PC-3 (cell line): ENCODE measurements around the gene FAM136A. TPM values are rescaled to one million over a fixed set of nuclear protein-coding genes. Genes with fewer than 3 reads are reported as not detected.
"Not testable (repeated sequence)": the region's sequence is repeated elsewhere in the genome, so short reads cannot be mapped to it uniquely, and the experiment has no call there.

Source experiments
- ATAC-seq: fragments of 200-7000 bp; cut with Tn5 transposase; 2 replicates; pipeline ENCODE4 v1.9.1; 2020; ENCODE audit warnings: mild to moderate bottlenecking, moderate library complexity
- BruUV-seq: library from RNA; stranded (reverse); fragments of 400-500 nt; replicated peaks from 2 replicates; lab custom pipeline; 2021; lab: Mats Ljungman, UMichigan
- CTCF ChIA-PET: fragments of 300-600 bp; sonication (Branson Sonifier 250); formaldehyde crosslinking; loops from one replicate; lab custom pipeline; 2022; ENCODE audit warnings: antibody characterized with exemption; lab: Charles Lee
- POLR2A ChIA-PET: fragments of 300-600 bp; sonication (Branson Sonifier 250); formaldehyde crosslinking; loops from one replicate; lab custom pipeline; 2022; ENCODE audit warnings: antibody characterized with exemption; ENCODE audit not compliant: unreplicated experiment; lab: Charles Lee
- DNase-seq: peaks from one replicate; pipeline ENCODE4 v3.0.0-alpha.2; 2015
- H2AFZ ChIP-seq: fragments of 300-600 bp; sonication (generic); 2 replicates; pipeline ENCODE4 v1.6.0; 2016; ENCODE audit warnings: antibody characterized with exemption, low read length
- H3F3A ChIP-seq: fragments of 300-600 bp; sonication (generic); one replicate; pipeline ENCODE4 v1.6.0; 2017; ENCODE audit warnings: antibody characterized with exemption, low read length, control low read depth, mild to moderate bottlenecking; ENCODE audit not compliant: unreplicated experiment
- H3K27ac ChIP-seq: fragments of 300-600 bp; sonication (generic); 2 replicates; pipeline ENCODE4 v1.5.1; 2016; ENCODE audit warnings: mild to moderate bottlenecking, low read length
- H3K27me3 ChIP-seq: fragments of 300-600 bp; sonication (generic); 2 replicates; pipeline ENCODE4 v1.6.1; 2016; ENCODE audit warnings: low read length, mixed read lengths
- H3K36me3 ChIP-seq: fragments of 300-600 bp; sonication (generic); 2 replicates; pipeline ENCODE4 v1.6.1; 2016; ENCODE audit warnings: low read depth, mixed run types, low read length, mixed read lengths
- H3K4me1 ChIP-seq: fragments of 300-600 bp; sonication (generic); 2 replicates; pipeline ENCODE4 v1.5.1; 2016; ENCODE audit warnings: low read length; ENCODE audit not compliant: insufficient read depth
- H3K4me2 ChIP-seq: fragments of 300-600 bp; sonication (generic); 2 replicates; pipeline ENCODE4 v1.6.0; 2016; ENCODE audit warnings: low read length
- H3K4me3 ChIP-seq: fragments of 300-600 bp; sonication (generic); 2 replicates; pipeline ENCODE4 v1.5.1; 2016; ENCODE audit warnings: mild to moderate bottlenecking, low read length, mixed read lengths
- H3K79me2 ChIP-seq: fragments of 300-600 bp; sonication (generic); 2 replicates; pipeline ENCODE4 v1.6.1; 2017; ENCODE audit warnings: low read length, mixed read lengths
- H3K9ac ChIP-seq: fragments of 300-600 bp; sonication (generic); 2 replicates; pipeline ENCODE4 v1.6.0; 2016; ENCODE audit warnings: mild to moderate bottlenecking, low read length
- H3K9me2 ChIP-seq: fragments of 300-600 bp; sonication (generic); replicated peaks from 2 replicates; pipeline ENCODE4 v1.6.1; 2016; ENCODE audit warnings: mixed run types, low read length, mixed read lengths
- H3K9me3 ChIP-seq: fragments of 300-600 bp; sonication (generic); 2 replicates; pipeline ENCODE4 v1.6.1; 2016; ENCODE audit warnings: low read length, mixed read lengths
- H4K20me1 ChIP-seq: fragments of 300-600 bp; sonication (generic); 2 replicates; pipeline ENCODE4 v1.6.1; 2016; ENCODE audit warnings: low read length, mixed read lengths
- CTCF ChIP-seq: fragments of 300-600 bp; sonication (generic); conservative IDR thresholded peaks from 2 replicates; pipeline ENCODE4 v1.5.1; 2017; ENCODE audit warnings: antibody characterized with exemption, low read depth, mild to moderate bottlenecking, low read length
- EZH2 ChIP-seq: fragments of 300-600 bp; sonication (generic); IDR thresholded peaks from one replicate; pipeline ENCODE4 v1.6.1; 2017; ENCODE audit warnings: antibody characterized with exemption, mild to moderate bottlenecking, low read length; ENCODE audit not compliant: unreplicated experiment
- EZH2phosphoT487 ChIP-seq: fragments of 300-600 bp; sonication (generic); IDR thresholded peaks from 2 replicates; pipeline ENCODE4 v1.6.1; 2018; ENCODE audit warnings: mild to moderate bottlenecking, antibody characterized with exemption, low read length, borderline replicate concordance
- intact Hi-C: fragments of 100-400 bp; cut with micrococcal nuclease; formaldehyde crosslinking; loops from 2 replicates; pipeline ENCODE4 v1.9.0; 2023
- total RNA-seq: library from RNA; depleted of rRNA; stranded (reverse); fragments of >200 nt; gene quantifications from 2 replicates; pipeline ENCODE4 v1.2.3, GENCODE V29; 2014

FAM136A gene
- total RNA-seq, 1 experiment from 2014 or later: 67.6 TPM

- H3F3A ChIP-seq, POLR2A ChIA-PET, intact Hi-C loops, H3K36me3 ChIP-seq, H3K4me2 ChIP-seq, ATAC-seq, H3K4me1 ChIP-seq, H4K20me1 ChIP-seq, H3K4me3 ChIP-seq, H3K79me2 ChIP-seq, H2AFZ ChIP-seq, H3K9me2 ChIP-seq, H3K27ac ChIP-seq, BruUV-seq, H3K9ac ChIP-seq, CTCF ChIA-PET, H3K27me3 ChIP-seq, DNase-seq, H3K9me3 ChIP-seq: not testable (repeated sequence)
Observed at GRCh38 chr2:70266925-70267324, 34.9 kb downstream of the FAM136A start.

GRCh38 chr2:70261501-70261900 is 40.4 kb downstream of the FAM136A start:
- H3K9ac ChIP-seq: no peak overlapping the region
- no peaks in the 10 kb centered on the region for H3K27me3 ChIP-seq
- intact Hi-C loops: no loop called here
- H3K4me1 ChIP-seq: peaks cover 6% of the 10 kb centered on the region; the same call in 1 of the 2 replicates
- H3K4me3 ChIP-seq: no peak overlapping the region
- no peak overlapping the region for H3K4me2 ChIP-seq
- H4K20me1 ChIP-seq: no peaks in the 10 kb centered on the region
- TF ChIP-seq EZH2 (no peak), EZH2phosphoT487 (no peak), CTCF (no peak)
- ChIA-PET POLR2A (no interaction called here), CTCF (interaction anchor here (0.6 to 1.1 kb wide), 2 partner anchors 31 to 32 kb away, joined by 3 read pairs; partner anchors contain the start of gene SNRPG)
- peaks cover 6% of the 10 kb centered on the region; the same call in 1 of the 2 replicates for H3K36me3 ChIP-seq
- BruUV-seq: no TSS peak
- no peak overlapping the region for H2AFZ ChIP-seq
- no peak for ATAC-seq
- H3K9me2 ChIP-seq: no peaks in the 10 kb centered on the region
- peaks cover 9% of the 10 kb centered on the region for H3K79me2 ChIP-seq
- no peaks in the 10 kb centered on the region for H3K9me3 ChIP-seq
- no peaks in the 10 kb centered on the region for H3F3A ChIP-seq
- H3K27ac ChIP-seq: no peak overlapping the region
- peak; percentile 3 for DNase-seq

- Histone ChIP-seq H3K27me3 (no peaks in the 10 kb centered on the region), H3K9me3 (no peaks in the 10 kb centered on the region), H3K27ac (no peak overlapping the region), H3K36me3 (peaks cover 6% of the 10 kb centered on the region; the same call in 1 of the 2 replicates), H4K20me1 (no peaks in the 10 kb centered on the region), H3K4me3 (peak overlapping the region; percentile 98), H3K9me2 (no peaks in the 10 kb centered on the region), H2AFZ (peak overlapping the region; percentile 95), H3K4me1 (peaks cover 6% of the 10 kb centered on the region; the same call in 1 of the 2 replicates), H3K9ac (peak overlapping the region; percentile 60), H3K79me2 (peaks cover 9% of the 10 kb centered on the region), H3K4me2 (peak overlapping the region; percentile 96), H3F3A (no peaks in the 10 kb centered on the region)
- CTCF ChIA-PET: no interaction called here
- BruUV-seq: no TSS peak
- ATAC-seq (peak; percentile 37), DNase-seq (peak; percentile 21)
- intact Hi-C loops: no loop called here
- TF ChIP-seq EZH2 (no peak), CTCF (no peak), EZH2phosphoT487 (no peak)
- POLR2A ChIA-PET: interaction anchor here (1.7 kb wide), 1 partner anchor 35 kb away, joined by 13 read pairs; the partner anchor contains the start of gene SNRPG
Observed at GRCh38 chr2:70258532-70258875, 43.4 kb downstream of the FAM136A start.
